Nephron (organoid): Measurements from ENCODE around the gene KATNB1.

ENCODE experiments used
- H3K27ac Mint-ChIP-seq, 3 experiments: 2 replicates each; pipeline ENCODE4 v1.8.0; 2020; ENCODE audit warnings: mixed read lengths in 3 of 3, mild to moderate bottlenecking in 2 of 3, moderate library complexity in 1 of 3
- H3K27me3 Mint-ChIP-seq: 2 replicates; pipeline ENCODE4 v1.8.0; 2021; ENCODE audit warnings: low read depth, mild to moderate bottlenecking, moderate library complexity, mixed read lengths
- H3K36me3 Mint-ChIP-seq: 2 replicates; pipeline ENCODE4 v1.8.0; 2020; ENCODE audit warnings: low read depth, mixed read lengths
- H3K4me1 Mint-ChIP-seq: 2 replicates; pipeline ENCODE4 v1.8.0; 2020; ENCODE audit warnings: mixed read lengths
- H3K4me3 Mint-ChIP-seq, 3 experiments: 2 replicates each; pipeline ENCODE4 v1.8.0; 2020; ENCODE audit warnings: mild to moderate bottlenecking in 3 of 3, mixed read lengths in 3 of 3, moderate library complexity in 2 of 3
- H3K9me3 Mint-ChIP-seq: 2 replicates; pipeline ENCODE4 v1.8.0; 2020; ENCODE audit warnings: mixed read lengths
- CTCF ChIP-seq, 3 experiments: fragments of 200-600 bp; sonication (generic); IDR thresholded peaks; one replicate each; pipeline ENCODE4 v1.5.0; 2021; ENCODE audit warnings: antibody characterized with exemption in 3 of 3; ENCODE audit not compliant: unreplicated experiment in 3 of 3

The KATNB1 gene

DNA sequence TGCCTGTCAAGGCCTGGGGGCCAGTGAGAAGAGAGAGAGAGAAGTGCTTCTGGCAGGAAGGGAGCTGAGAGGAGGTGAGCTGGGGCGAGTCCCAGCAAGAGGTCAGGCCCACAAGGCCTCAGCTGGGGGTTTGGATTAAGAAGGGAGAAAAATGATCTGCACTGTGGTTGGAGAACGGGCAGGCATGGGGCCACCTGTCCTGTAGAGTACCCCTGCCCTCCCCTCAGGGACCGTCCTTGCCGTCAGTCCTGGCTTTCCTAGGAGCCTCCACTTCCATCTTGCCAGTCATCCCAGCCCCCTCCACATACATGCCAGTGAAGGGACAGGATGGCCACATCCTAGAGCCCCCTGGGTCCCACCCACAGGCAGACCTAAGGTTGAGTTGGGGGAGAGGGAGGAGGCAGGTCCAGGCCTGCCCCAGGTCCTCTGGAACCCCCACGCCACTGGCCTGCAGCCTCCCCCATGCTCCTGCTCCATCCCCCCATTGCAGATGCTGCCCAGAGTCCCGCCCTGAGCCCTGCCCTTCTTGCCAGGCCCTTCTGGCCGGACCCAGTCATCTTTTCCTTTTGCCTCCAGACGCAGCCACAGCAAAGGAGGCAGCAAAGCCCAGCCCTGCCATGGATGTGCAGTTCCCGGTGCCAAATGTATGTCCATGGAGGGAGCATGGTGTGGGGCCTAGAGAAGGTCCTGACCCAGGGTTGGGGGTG lies 18.9 kb downstream of the KATNB1 start:
- no peaks in the 10 kb centered on the region for H3K9me3 Mint-ChIP-seq

GRCh38 chr16:57755061-57755684 lies 19.6 kb downstream of the KATNB1 start:
- Mint-ChIP-seq H3K4me1 (peaks cover 20% of the 10 kb centered on the region), H3K36me3 (peaks cover 8% of the 10 kb centered on the region), H3K27ac (no peak overlapping the region)

More for the DNA sequence above, 18.9 kb downstream of the KATNB1 start:
- Mint-ChIP-seq H3K4me3 (no peak overlapping the region), H3K27me3 (no peaks in the 10 kb centered on the region), H3K4me1 (peaks cover 20% of the 10 kb centered on the region), H3K36me3 (peaks cover 4% of the 10 kb centered on the region), H3K27ac (no peak overlapping the region)
- no peak for TF ChIP-seq CTCF (IDR thresholded peaks at IDR 0.05; ENCODE audit: unreplicated experiment in 3 of 3)

DNA sequence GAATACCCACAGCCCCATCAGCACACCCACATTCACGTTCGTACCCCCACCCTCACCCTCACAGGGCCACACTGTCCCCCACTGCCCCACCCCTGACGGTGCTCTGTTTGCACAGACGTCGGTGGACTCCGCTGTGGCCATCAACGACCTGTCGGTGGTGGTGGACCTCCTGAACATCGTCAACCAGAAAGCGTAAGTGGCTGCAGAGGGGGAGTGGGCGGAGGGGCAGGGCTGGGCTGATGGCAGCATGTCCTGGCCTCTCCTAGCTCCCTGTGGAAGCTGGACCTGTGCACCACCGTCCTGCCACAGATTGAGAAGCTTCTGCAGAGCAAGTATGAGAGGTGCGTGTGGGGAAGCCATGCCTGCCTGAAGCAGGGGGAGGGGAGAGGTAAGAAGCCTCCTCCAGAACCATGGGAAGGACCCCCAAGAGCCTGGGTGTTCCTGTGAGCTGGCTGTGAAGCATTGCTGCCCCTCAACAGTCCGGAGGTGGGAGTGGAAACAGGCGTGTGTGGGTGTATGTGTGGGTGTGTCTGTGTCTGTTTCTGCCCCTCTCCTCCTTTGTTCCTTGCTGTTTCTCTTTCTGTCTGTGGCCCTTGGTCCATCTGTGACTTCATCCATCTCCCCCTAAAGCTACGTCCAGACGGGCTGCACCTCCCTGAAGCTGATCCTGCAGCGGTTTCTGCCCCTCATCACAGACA lies 20.3 kb downstream of the KATNB1 start:
- peaks cover 17% of the 10 kb centered on the region for H3K4me1 Mint-ChIP-seq
- H3K27me3 Mint-ChIP-seq, result no peaks in the 10 kb centered on the region
- no peak for TF ChIP-seq CTCF (IDR thresholded peaks at IDR 0.05; ENCODE audit: unreplicated experiment in 3 of 3)
- no peak overlapping the region for H3K27ac Mint-ChIP-seq
- no peaks in the 10 kb centered on the region for H3K9me3 Mint-ChIP-seq
- H3K36me3 Mint-ChIP-seq, result peaks cover 9% of the 10 kb centered on the region
- no peak overlapping the region for H3K4me3 Mint-ChIP-seq

More at GRCh38 chr16:57755061-57755684, 19.6 kb downstream of the KATNB1 start:
- Mint-ChIP-seq H3K4me3 (no peak overlapping the region), H3K9me3 (no peaks in the 10 kb centered on the region), H3K27me3 (no peaks in the 10 kb centered on the region)
- TF ChIP-seq CTCF (IDR thresholded peaks at IDR 0.05; ENCODE audit: unreplicated experiment in 3 of 3), result no peak

DNA sequence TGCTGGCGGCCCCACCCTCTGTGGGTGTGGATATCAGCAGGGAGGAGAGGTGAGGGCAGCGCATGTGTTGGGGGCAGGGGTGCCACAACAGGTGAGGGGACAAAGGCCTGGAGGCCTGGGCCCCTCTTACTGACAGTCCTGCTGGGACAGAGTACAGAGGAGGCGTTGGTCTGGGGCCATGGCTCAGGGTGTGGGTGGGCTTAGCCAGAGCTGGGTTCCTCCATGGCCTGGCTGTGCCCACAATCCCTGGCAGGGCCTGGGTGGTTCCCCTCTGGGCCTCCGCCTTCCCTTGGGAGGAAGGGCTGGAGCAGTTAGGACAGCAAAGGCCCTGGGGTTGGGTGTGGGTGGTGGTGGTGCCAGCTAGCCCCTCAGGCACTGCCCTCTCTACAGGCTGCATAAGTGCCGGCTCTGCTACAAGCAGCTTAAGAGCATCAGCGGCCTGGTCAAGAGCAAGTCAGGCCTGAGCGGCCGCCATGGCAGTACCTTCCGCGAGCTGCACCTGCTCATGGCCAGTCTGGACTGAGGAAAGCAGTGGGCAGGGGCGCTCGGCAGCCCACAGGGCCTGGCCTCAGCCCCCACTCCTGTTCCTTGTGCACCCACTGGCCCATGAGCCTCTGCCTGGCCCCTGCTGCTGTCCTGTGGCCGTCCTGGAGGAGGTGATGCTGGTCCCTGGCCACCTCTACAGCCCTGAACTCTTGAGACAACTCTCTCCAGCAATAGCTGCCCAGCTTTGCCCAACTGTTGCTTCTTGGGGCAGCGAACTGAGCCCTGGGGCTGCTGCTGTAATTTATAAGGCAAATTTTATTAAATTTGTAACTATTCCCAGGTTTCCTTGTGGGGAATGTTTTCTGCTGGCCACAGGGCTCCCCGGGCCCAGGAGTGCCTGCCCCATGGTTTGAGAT lies 21.1 kb downstream of the KATNB1 start:
- H3K4me1 Mint-ChIP-seq, result peaks cover 12% of the 10 kb centered on the region
- H3K27me3 Mint-ChIP-seq, result no peaks in the 10 kb centered on the region
- TF ChIP-seq CTCF (IDR thresholded peaks at IDR 0.05; ENCODE audit: unreplicated experiment in 3 of 3), result no peak
- H3K36me3 Mint-ChIP-seq, result peaks cover 9% of the 10 kb centered on the region
- H3K27ac Mint-ChIP-seq, result no peak overlapping the region
- no peaks in the 10 kb centered on the region for H3K9me3 Mint-ChIP-seq
- no peak overlapping the region for H3K4me3 Mint-ChIP-seq

DNA sequence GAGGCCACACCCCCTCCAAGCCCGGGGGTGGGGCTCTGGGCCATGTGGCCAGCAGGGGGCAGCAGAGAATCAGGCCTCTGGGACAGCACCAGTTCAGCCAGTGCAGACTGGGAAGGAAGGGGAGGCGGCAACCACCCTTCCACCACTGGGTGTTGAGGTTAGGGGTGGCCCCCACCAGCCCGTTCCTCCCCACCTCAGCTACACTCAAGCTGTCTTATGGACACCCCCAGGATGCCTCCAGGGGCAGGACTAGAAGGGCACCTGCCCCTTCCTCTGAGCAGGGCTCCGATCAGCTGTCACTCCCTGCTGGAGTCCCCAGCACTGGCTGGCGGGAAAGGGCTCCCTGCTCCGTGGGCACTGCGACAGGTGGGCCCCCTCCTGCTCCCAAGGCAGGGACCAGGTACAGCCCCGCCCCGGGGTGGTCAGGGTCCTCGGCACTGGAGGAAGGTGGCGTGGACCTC lies 21.8 kb downstream of the KATNB1 start:
- Mint-ChIP-seq H3K4me3 (no peak overlapping the region), H3K36me3 (peaks cover 9% of the 10 kb centered on the region), H3K27ac (no peak overlapping the region), H3K27me3 (no peaks in the 10 kb centered on the region), H3K9me3 (no peaks in the 10 kb centered on the region), H3K4me1 (peaks cover 12% of the 10 kb centered on the region)
- TF ChIP-seq CTCF (IDR thresholded peaks at IDR 0.05; ENCODE audit: unreplicated experiment in 3 of 3), result peak; percentile 89 to 95 (median 91)
